SK-N-MC (cell line): Measurements from ENCODE around the gene PITPNC1.

ENCODE experiments used
- EZH2 ChIP-seq: fragments of 200-600 bp; sonication (generic); IDR thresholded peaks from one replicate; pipeline ENCODE4 v1.6.1; 2017; ENCODE audit warnings: antibody characterized with exemption
- FOXP2 ChIP-seq: optimal IDR thresholded peaks from 2 replicates; pipeline ENCODE3; 2011; ENCODE audit warnings: mild to moderate bottlenecking, moderate library complexity; ENCODE audit not compliant: insufficient read depth; ENCODE audit errors: extremely low read length, control extremely low read depth
- POLR2AphosphoS5 ChIP-seq: IDR thresholded peaks from 2 replicates; pipeline ENCODE4 v1.6.1; 2012; ENCODE audit warnings: mild to moderate bottlenecking, low read depth, low read length, borderline replicate concordance

DNA sequence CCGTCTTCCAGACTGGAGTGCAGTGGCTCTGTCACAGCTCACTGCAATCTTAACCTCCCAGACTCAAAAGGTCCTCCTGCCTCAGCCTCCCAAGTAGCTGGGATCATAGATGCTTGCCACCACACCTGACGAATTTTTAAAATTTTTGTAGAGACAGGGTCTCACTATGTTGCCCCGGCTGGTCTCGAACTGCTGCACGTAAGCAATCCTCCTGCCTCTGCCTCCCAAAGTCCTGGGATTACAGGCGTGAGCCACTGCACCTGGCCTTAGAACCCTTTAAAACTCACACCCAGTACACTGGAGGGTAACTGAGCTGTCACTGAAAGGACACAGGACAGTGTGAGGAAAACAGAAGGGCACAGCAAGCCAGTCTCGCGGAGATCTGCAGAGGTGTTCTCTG, 243.0 kb downstream of the PITPNC1 start:
- TF ChIP-seq POLR2AphosphoS5 = no peak
- no peak for TF ChIP-seq EZH2
- TF ChIP-seq FOXP2 = no peak
